Immature natural killer cell (primary cell): ENCODE measurements around the gene FOXO4. TPM values are rescaled to one million over a fixed set of nuclear protein-coding genes. Genes with fewer than 3 reads are reported as not detected.

Experiments
- DNase-seq, 3 donors: peaks; one replicate each; pipeline ENCODE4 v3.0.0; 2022; ENCODE audit warnings: mixed read lengths in 1 of 3
- H3K27ac Mint-ChIP-seq, 6 donors: one replicate each; pipeline ENCODE4 v1.8.0; 2020; ENCODE audit warnings: mixed read lengths in 6 of 6, mild to moderate bottlenecking in 5 of 6, inconsistent platforms in 4 of 6, moderate library complexity in 3 of 6
- H3K27me3 Mint-ChIP-seq, 3 donors: one replicate each; pipeline ENCODE4 v1.8.0; 2020 to 2021; ENCODE audit warnings: low read depth in 3 of 3, mild to moderate bottlenecking in 3 of 3, mixed read lengths in 3 of 3, moderate library complexity in 3 of 3, inconsistent platforms in 1 of 3
- H3K36me3 Mint-ChIP-seq, 3 donors: one replicate each; pipeline ENCODE4 v1.8.0; 2020; ENCODE audit warnings: mixed read lengths in 3 of 3, inconsistent platforms in 2 of 3, mild to moderate bottlenecking in 2 of 3
- H3K4me1 Mint-ChIP-seq, 2 donors: one replicate each; pipeline ENCODE4 v1.8.0; 2020; ENCODE audit warnings: inconsistent platforms in 2 of 2, mild to moderate bottlenecking in 2 of 2, mixed read lengths in 2 of 2, moderate library complexity in 1 of 2
- H3K4me3 Mint-ChIP-seq, 5 donors: one replicate each; pipeline ENCODE4 v1.8.0; 2020; ENCODE audit warnings: mild to moderate bottlenecking in 5 of 5, mixed read lengths in 5 of 5, inconsistent platforms in 3 of 5, moderate library complexity in 3 of 5
- H3K9me3 Mint-ChIP-seq, 6 donors: one replicate each; pipeline ENCODE4 v1.8.0; 2020; ENCODE audit warnings: mild to moderate bottlenecking in 6 of 6, mixed read lengths in 6 of 6, inconsistent platforms in 4 of 6, moderate library complexity in 3 of 6
- polyA plus RNA-seq, 3 donors: library from polyadenylated mRNA; unstranded; fragments of 300-500 nt; fragmentation: Illumina TruSeq; gene quantifications; one replicate each; pipeline ENCODE4 v1.2.3, GENCODE V29; 2021

FOXO4 gene
- polyA plus RNA-seq, 3 donors from 2014 or later: 1.8 to 6.5 (median 2.9) TPM

DNA sequence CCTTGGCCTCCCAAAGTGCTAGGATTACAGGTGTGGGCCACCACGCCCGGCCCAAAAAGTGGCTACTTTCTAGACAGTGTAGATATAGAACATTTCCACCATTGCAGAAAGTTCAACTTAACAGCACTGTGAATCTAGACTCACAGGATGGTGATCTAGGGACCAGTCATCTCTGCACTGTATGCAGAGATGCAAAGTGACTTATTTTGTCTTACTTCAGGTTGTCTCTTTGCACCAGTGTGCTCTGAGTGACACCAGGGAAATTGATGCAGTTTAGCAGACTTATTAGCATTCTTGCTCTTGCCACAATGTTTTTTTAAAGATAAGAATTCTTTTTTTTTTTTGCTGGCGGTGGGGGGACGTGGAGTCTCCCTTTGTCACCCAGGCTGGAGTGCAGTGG, 12.8 kb upstream of the FOXO4 start:
- Mint-ChIP-seq H3K9me3 (no peaks in the 10 kb centered on the region), H3K36me3 (no peaks in the 10 kb centered on the region), H3K27ac (no peak overlapping the region), H3K27me3 (peaks cover 2 to 6% (median 4%) of the 10 kb centered on the region in 3 donors), H3K4me1 (no peaks in the 10 kb centered on the region), H3K4me3 (no peak overlapping the region)
- DNase-seq: no peak

DNA sequence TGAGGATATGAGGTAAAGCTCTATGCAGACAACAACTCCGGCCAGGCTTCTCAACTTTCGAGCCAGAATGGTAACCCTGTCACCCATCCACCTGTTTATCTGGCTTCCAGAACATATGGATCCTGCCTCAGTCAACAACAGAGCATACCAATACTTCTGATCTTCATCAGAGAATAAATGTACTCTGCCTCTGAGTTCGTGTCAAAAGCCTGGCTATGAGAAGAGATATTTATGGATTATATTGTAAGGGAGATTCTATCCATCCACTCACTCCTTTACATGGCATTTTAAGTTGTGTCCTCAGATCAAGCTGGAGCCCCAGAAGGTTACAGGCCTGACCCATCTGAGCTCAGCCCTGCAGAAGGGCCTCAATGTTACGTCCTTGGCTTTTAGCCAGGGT, 9.8 kb upstream of the FOXO4 start:
- Mint-ChIP-seq H3K4me1 (no peaks in the 10 kb centered on the region), H3K36me3 (no peaks in the 10 kb centered on the region), H3K27me3 (peaks cover 0 to 4% (median 2%) of the 10 kb centered on the region in 3 donors), H3K9me3 (no peaks in the 10 kb centered on the region), H3K27ac (no peak overlapping the region), H3K4me3 (no peak overlapping the region)
- DNase-seq: no peak

DNA sequence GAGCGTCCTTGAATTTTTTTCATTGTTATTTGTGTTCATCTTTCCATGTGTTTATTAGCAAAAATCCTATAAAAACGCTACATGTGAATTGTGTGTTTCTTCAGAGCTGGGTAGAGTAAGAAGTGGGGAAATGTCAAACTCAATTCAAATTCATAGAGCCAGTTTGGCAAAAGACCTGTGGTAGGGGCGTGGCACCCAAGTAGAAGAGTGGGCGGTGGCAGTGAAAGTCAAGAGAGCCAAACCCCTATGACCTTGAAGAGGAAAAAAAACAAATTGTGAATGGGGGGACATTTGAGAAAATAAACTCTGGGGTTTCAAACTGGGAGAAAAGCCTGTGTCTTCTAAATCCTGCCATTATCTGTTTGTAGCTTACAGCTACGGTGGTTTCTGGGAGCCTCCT, 4.4 kb upstream of the FOXO4 start:
- Mint-ChIP-seq H3K27me3 (peaks cover 4 to 8% (median 5%) of the 10 kb centered on the region in 3 donors), H3K4me3 (no peak overlapping the region), H3K4me1 (peaks cover 12 to 14% of the 10 kb centered on the region in 2 donors), H3K27ac (no peak overlapping the region), H3K36me3 (no peaks in the 10 kb centered on the region), H3K9me3 (no peaks in the 10 kb centered on the region)
- no peak for DNase-seq

DNA sequence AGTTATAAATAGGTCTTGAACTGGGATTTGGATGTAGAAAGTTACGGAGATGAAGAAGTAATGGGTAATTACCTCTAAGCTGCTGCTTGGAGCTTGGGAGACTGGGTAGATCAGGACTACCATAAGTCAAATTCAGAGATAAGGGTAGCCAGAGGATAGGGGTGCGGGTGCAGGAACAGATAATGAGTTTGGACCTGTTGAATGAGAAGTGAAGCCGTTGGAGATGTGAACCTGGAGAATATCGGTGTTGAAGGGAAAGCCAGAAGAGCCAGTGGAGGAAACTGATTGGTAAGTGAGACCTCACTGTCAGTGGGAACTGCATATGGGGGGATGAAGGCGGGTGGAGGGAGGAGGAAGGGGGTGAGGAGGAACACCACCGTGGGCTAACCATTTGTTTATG, 618 bp upstream of the FOXO4 start:
- H3K27ac Mint-ChIP-seq: peak overlapping the region in 5 of 6 donors; percentile 5 to 91 (median 32)
- peaks cover 39 to 47% of the 10 kb centered on the region in 2 donors for H3K4me1 Mint-ChIP-seq
- DNase-seq: no peak
- no peaks in the 10 kb centered on the region for H3K36me3 Mint-ChIP-seq
- H3K4me3 Mint-ChIP-seq: peak overlapping the region; percentile 63 to 98 (median 92)
- no peaks in the 10 kb centered on the region for H3K9me3 Mint-ChIP-seq
- peaks cover 4 to 8% (median 5%) of the 10 kb centered on the region in 3 donors for H3K27me3 Mint-ChIP-seq

DNA sequence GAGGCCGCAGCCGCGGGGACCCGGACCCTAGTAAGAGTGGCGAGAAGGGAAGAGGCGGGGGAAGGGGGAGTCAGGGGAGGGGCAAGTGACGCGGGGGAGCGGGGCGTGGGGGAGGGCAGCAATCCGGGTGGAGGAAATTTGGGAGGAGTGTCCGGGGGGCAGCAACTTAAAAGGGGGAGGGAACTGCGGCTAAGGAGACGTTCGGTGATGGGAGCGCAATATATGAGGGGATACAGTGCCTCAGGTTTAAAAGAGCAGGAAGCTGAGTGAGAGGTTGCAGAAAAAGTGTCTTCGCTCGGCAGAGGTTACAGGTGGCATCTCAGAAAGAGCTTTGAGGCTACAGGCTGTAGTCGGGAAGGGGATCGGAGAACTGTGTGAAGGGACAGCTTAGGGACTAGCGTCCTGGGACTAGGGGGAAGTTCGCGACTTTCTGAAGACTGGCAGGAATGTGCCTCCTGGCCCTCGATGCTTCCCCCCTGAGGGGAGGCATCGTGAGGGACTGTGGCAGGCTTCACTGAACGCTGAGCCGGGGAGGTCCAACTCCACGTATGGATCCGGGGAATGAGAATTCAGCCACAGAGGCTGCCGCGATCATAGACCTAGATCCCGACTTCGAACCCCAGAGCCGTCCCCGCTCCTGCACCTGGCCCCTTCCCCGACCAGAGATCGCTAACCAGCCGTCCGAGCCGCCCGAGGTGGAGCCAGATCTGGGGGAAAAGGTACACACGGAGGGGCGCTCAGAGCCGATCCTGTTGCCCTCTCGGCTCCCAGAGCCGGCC, 519 bp downstream of the FOXO4 start:
- no peak for DNase-seq
- H3K4me3 Mint-ChIP-seq: peak overlapping the region; percentile 92 to 98 (median 95)
- H3K27me3 Mint-ChIP-seq: peaks cover 4 to 8% (median 8%) of the 10 kb centered on the region in 3 donors
- H3K4me1 Mint-ChIP-seq: peaks cover 47 to 56% of the 10 kb centered on the region in 2 donors
- peak overlapping the region; percentile 86 to 96 (median 94) for H3K27ac Mint-ChIP-seq
- H3K9me3 Mint-ChIP-seq: no peaks in the 10 kb centered on the region
- no peaks in the 10 kb centered on the region for H3K36me3 Mint-ChIP-seq

DNA sequence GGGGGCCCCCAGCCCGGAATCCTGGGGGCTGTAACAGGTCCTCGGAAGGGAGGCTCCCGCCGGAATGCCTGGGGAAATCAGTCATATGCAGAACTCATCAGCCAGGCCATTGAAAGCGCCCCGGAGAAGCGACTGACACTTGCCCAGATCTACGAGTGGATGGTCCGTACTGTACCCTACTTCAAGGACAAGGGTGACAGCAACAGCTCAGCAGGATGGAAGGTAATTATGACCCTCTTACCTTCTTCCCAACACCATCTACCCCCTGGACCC, 1.0 kb downstream of the FOXO4 start:
- no peaks in the 10 kb centered on the region for H3K36me3 Mint-ChIP-seq

DNA sequence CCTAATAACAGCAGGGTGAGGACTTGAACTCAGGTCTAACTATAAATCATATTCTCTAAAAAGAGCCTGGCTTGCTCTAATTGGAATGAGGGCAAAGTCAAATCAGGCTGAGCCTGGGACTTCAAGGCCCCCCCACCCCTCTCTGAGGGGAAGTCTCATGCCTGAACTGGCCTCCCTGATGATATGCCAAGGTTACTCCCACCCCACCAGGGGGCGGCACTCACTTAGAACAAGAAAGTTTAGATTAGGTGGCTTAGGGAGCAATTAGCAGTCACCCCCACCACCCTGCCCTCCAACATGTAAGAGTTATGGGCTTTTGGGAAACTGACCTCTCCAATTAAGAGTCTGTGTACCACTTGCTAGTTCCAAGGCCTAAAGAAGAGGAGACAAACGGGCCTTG, 2.7 kb downstream of the FOXO4 start:
- H3K27me3 Mint-ChIP-seq: peaks cover 10 to 12% (median 11%) of the 10 kb centered on the region in 3 donors
- no peaks in the 10 kb centered on the region for H3K36me3 Mint-ChIP-seq
- H3K4me1 Mint-ChIP-seq: peaks cover 66 to 77% of the 10 kb centered on the region in 2 donors

More for the DNA sequence above, 1.0 kb downstream of the FOXO4 start:
- Mint-ChIP-seq H3K27me3 (peaks cover 4 to 10% (median 8%) of the 10 kb centered on the region in 3 donors), H3K4me1 (peaks cover 53 to 61% of the 10 kb centered on the region in 2 donors), H3K4me3 (peak overlapping the region; percentile 92 to 98 (median 95)), H3K9me3 (no peaks in the 10 kb centered on the region), H3K27ac (peak overlapping the region in 4 of 6 donors; percentile 23 to 96 (median 88))
- no peak for DNase-seq

DNA sequence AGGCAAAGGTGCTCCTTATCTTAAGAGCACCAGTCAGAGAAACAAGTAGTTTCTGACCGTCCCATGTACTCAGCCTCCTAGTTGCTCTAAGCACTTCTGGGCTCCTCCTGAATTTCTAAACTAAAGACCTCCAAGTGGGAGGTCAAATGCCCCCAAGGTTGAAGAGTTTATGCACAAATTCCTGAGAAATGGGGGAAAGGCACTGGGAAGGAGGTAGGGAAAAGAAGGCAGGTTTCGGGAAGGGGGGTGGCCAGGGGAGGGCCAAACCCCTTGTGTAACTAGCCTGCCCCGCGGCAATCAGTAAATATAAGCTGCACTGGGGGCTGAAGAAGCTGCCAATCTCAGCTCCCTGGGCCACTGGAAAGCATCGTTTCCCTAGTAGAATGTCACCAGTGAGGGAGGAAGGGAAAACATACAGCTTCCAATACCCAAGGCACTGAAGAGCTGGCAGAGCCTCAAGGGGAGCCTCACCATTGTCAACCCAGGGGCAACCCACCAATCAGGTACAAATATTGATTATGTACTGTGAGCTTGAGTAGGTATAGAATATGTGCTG, 3.4 kb downstream of the FOXO4 start:
- DNase-seq: no peak
- Mint-ChIP-seq H3K27me3 (peaks cover 12 to 14% (median 14%) of the 10 kb centered on the region in 3 donors), H3K4me1 (peaks cover 74 to 84% of the 10 kb centered on the region in 2 donors), H3K9me3 (no peaks in the 10 kb centered on the region), H3K27ac (peak overlapping the region; percentile 62 to 90 (median 73)), H3K36me3 (no peaks in the 10 kb centered on the region), H3K4me3 (peak overlapping the region in 1 of 5 donors; percentile 73)

More for the DNA sequence above, 2.7 kb downstream of the FOXO4 start:
- H3K9me3 Mint-ChIP-seq: no peaks in the 10 kb centered on the region
- DNase-seq: peak; percentile 75 to 81 (median 78)
- H3K27ac Mint-ChIP-seq: peak overlapping the region; percentile 53 to 91 (median 81)
- H3K4me3 Mint-ChIP-seq: peak overlapping the region; percentile 31 to 77 (median 42)

DNA sequence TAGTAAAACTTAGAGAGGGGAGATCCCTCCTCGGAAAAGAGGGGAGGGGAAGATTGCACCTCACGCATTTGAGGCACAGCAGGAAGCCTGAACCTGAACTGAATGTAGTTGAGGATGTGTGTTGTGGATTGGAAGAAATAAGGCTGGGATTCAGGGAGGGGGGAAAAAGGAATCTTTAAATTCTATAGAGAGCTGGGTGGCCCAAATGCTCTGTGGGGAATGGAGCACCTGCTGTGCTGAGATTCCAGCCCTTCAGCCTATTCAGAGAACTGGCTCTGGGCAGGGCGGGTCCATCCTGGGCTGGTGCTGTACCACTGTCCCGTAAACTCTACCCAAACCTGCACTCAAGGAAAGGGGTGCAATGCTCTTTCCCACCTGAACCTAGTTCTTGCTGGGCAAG, 4.1 kb downstream of the FOXO4 start:
- DNase-seq: no peak

DNA sequence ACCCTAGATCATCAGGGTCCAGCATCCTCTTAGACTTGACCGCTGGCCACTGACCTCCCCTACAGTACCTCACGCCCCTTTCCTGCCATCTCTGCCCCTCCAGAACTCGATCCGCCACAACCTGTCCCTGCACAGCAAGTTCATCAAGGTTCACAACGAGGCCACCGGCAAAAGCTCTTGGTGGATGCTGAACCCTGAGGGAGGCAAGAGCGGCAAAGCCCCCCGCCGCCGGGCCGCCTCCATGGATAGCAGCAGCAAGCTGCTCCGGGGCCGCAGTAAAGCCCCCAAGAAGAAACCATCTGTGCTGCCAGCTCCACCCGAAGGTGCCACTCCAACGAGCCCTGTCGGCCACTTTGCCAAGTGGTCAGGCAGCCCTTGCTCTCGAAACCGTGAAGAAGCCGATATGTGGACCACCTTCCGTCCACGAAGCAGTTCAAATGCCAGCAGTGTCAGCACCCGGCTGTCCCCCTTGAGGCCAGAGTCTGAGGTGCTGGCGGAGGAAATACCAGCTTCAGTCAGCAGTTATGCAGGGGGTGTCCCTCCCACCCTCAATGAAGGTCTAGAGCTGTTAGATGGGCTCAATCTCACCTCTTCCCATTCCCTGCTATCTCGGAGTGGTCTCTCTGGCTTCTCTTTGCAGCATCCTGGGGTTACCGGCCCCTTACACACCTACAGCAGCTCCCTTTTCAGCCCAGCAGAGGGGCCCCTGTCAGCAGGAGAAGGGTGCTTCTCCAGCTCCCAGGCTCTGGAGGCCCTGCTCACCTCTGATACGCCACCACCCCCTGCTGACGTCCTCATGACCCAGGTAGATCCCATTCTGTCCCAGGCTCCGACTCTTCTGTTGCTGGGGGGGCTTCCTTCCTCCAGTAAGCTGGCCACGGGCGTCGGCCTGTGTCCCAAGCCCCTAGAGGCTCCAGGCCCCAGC, 5.2 kb downstream of the FOXO4 start:
- Mint-ChIP-seq H3K4me1 (peaks cover 81 to 90% of the 10 kb centered on the region in 2 donors), H3K27me3 (peaks cover 11 to 17% (median 17%) of the 10 kb centered on the region in 3 donors), H3K9me3 (no peaks in the 10 kb centered on the region), H3K36me3 (peaks cover 0 to 5% (median 0%) of the 10 kb centered on the region in 3 donors), H3K27ac (peak overlapping the region; percentile 81 to 98 (median 95)), H3K4me3 (peak overlapping the region in 2 of 5 donors; percentile 13 to 31)
- no peak for DNase-seq

More for the DNA sequence above, 4.1 kb downstream of the FOXO4 start:
- Mint-ChIP-seq H3K4me3 (no peak overlapping the region), H3K27me3 (peaks cover 12 to 17% (median 16%) of the 10 kb centered on the region in 3 donors), H3K9me3 (no peaks in the 10 kb centered on the region), H3K4me1 (peaks cover 81 to 91% of the 10 kb centered on the region in 2 donors), H3K36me3 (no peaks in the 10 kb centered on the region), H3K27ac (peak overlapping the region in 5 of 6 donors; percentile 62 to 90 (median 74))

DNA sequence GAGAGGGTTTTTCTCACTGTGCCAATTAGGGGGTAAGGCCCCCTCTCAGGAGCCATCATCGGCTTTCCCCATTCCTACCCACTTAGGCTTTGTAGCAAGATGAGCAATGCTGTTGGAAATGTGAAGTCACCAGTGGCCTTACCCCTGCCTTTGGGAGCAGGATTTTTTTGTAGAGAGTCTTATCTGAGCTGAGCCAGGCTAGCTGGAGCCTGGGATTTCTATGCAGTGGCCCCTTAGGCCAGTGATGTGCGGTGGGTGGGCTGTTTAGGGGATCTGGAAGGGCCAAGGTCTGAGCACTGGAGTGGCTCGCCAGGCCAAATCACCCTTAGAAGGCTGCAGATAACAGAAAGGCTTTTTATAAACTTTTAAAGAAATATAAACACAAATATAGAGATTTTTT, 6.6 kb downstream of the FOXO4 start:
- Mint-ChIP-seq H3K4me3 (peak overlapping the region in 3 of 5 donors; percentile 18 to 52 (median 50)), H3K9me3 (no peaks in the 10 kb centered on the region), H3K27ac (peak overlapping the region; percentile 95 to 98 (median 96)), H3K36me3 (peaks cover 0 to 14% (median 6%) of the 10 kb centered on the region in 3 donors), H3K27me3 (peaks cover 14 to 17% (median 16%) of the 10 kb centered on the region in 3 donors), H3K4me1 (peaks cover 87 to 93% of the 10 kb centered on the region in 2 donors)
- DNase-seq: no peak

DNA sequence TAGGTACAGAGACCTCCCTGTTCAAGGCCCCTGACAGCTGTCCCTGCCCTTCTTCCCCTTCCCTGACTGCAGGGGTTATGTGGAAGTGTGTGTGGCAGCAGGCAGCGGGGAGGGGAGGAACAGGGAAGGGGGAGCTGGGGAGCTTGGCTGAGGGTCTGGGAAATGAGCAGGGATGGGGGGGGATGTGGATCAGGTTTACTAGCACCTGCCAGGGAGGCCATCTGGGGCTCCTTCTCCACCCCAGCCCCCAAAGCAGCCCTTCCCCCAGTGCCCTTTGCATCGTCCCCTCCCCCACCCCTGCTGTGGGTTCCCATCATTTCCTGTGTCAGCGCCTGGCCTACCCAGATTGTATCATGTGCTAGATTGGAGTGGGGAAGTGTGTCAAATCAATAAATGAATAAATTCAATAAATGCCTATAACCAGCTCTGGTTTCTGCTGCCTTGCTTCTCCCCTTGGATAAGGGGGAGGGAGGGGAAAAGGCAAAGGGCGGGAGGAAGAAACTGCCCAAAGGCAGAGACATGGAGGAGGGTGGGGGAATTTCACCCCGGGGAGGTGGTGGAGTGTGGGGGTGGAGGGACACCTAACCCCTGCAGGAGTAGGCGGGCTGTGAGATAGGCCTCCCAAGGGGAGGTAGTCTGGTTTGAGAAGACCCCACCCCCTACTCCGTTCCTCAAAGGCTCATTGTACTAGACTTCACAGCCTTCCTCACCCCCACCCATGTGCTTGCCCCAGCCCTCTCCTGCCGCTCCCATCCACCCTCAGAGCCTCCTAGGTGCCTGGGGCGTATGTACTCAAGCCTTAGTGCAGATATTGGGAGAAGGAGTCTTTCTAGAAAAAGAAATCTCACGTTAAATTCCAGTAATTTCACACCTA, 7.7 kb downstream of the FOXO4 start:
- Mint-ChIP-seq H3K27ac (peak overlapping the region; percentile 95 to 98 (median 96)), H3K27me3 (peaks cover 16 to 19% (median 16%) of the 10 kb centered on the region in 3 donors)

More for the DNA sequence above, 7.7 kb downstream of the FOXO4 start:
- peak overlapping the region; percentile 81 to 91 (median 83) for H3K4me3 Mint-ChIP-seq
- peaks cover 0 to 19% (median 12%) of the 10 kb centered on the region in 3 donors for H3K36me3 Mint-ChIP-seq
- H3K9me3 Mint-ChIP-seq: no peaks in the 10 kb centered on the region
- peak; percentile 69 to 73 (median 73) for DNase-seq
- peaks cover 88 to 93% of the 10 kb centered on the region in 2 donors for H3K4me1 Mint-ChIP-seq
